Jurkat, Clone E6-1 (cell line): ENCODE results near the gene SMIM36.
"Not testable (repeated sequence)": the region's sequence is repeated elsewhere in the genome, so short reads cannot be mapped to it uniquely, and the experiment has no call there.

Experiments used
- DNase-seq: peaks from one replicate; pipeline ENCODE4 v3.0.0-alpha.2; 2011; ENCODE audit warnings: low read depth, low spot score
- H3K4me3 ChIP-seq: 2 replicates; pipeline ENCODE4 v1.5.1; 2011; ENCODE audit warnings: mild to moderate bottlenecking, low read length, control low read depth, moderate library complexity

The SMIM36 gene

GRCh38 chr17:55462234-55462633, 49.0 kb downstream of the SMIM36 start:
- H3K4me3 ChIP-seq: no peak overlapping the region
- DNase-seq: no peak

- DNase-seq: no peak
- H3K4me3 ChIP-seq: no peak overlapping the region
Measured at GRCh38 chr17:55458978-55459377, 52.3 kb downstream of the SMIM36 start.

GRCh38 chr17:55458287-55458900, 52.9 kb downstream of the SMIM36 start:
- DNase-seq: no peak
- H3K4me3 ChIP-seq: no peak overlapping the region

- no peak for DNase-seq
- no peak overlapping the region for H3K4me3 ChIP-seq
Measured at GRCh38 chr17:55456307-55457240, 54.7 kb downstream of the SMIM36 start.

- no peak for DNase-seq
Measured at GRCh38 chr17:55454906-55455474, 56.3 kb downstream of the SMIM36 start.

GRCh38 chr17:55453839-55454557, 57.3 kb downstream of the SMIM36 start:
- DNase-seq: no peak
- H3K4me3 ChIP-seq: no peak overlapping the region

More at GRCh38 chr17:55454906-55455474, 56.3 kb downstream of the SMIM36 start:
- H3K4me3 ChIP-seq: no peak overlapping the region

GRCh38 chr17:55452139-55452790, 59.0 kb downstream of the SMIM36 start:
- no peak overlapping the region for H3K4me3 ChIP-seq
- no peak for DNase-seq

GRCh38 chr17:55451758-55452138, 59.5 kb downstream of the SMIM36 start:
- DNase-seq: no peak
- no peak overlapping the region for H3K4me3 ChIP-seq

GRCh38 chr17:55451203-55451641, 60.0 kb downstream of the SMIM36 start:
- H3K4me3 ChIP-seq: no peak overlapping the region
- DNase-seq: peak; percentile 100

- DNase-seq: no peak
Measured at GRCh38 chr17:55450232-55450825, 60.9 kb downstream of the SMIM36 start.

GRCh38 chr17:55448681-55449080, 62.6 kb downstream of the SMIM36 start:
- DNase-seq: no peak
- no peak overlapping the region for H3K4me3 ChIP-seq

More at GRCh38 chr17:55450232-55450825, 60.9 kb downstream of the SMIM36 start:
- no peak overlapping the region for H3K4me3 ChIP-seq

- DNase-seq: peak; percentile 44
- no peak overlapping the region for H3K4me3 ChIP-seq
Measured at GRCh38 chr17:55446581-55447205, 64.6 kb downstream of the SMIM36 start.

GRCh38 chr17:55446004-55446403, 65.2 kb downstream of the SMIM36 start:
- H3K4me3 ChIP-seq: not testable (repeated sequence)

GRCh38 chr17:55444471-55445441, 66.5 kb downstream of the SMIM36 start:
- no peak for DNase-seq
- H3K4me3 ChIP-seq: no peak overlapping the region

More at GRCh38 chr17:55446004-55446403, 65.2 kb downstream of the SMIM36 start:
- DNase-seq: not testable (repeated sequence)

GRCh38 chr17:55443904-55444303, 67.3 kb downstream of the SMIM36 start:
- no peak for DNase-seq
- H3K4me3 ChIP-seq: no peak overlapping the region

- H3K4me3 ChIP-seq: no peak overlapping the region
- no peak for DNase-seq
Measured at GRCh38 chr17:55442953-55443683, 68.1 kb downstream of the SMIM36 start.
